GM21447 (cell line): Measurements from ENCODE around the gene ZHX3.

Experiments
- ATAC-seq: cut with Tn5 transposase; IDR thresholded peaks from one replicate; pipeline ENCODE4 v1.9.1; 2021; ENCODE audit not compliant: unreplicated experiment

Gene ZHX3

GRCh38 chr20:41161886-41162285, 155.6 kb downstream of the ZHX3 start:
- ATAC-seq, result no peak

DNA sequence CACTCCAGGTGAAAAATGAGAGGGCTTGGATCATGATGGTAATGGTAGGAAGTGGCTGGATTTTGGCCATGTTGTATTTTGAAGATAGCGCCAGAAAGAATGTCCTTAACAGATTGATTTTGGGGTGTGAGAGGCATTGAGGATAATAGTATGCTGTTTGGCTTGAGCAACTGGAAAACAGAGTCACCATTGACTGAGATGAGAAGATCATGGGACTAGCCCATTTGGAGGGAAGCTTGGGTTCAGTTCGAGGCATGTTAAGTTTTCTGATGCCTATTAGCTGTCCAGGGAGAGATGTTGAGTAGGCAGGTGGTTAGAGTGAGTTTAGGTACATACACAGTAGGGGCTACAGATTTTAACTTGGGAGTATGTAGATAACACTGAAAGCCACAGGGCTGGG, 156.8 kb downstream of the ZHX3 start:
- no peak for ATAC-seq

GRCh38 chr20:41159547-41159946, 158.0 kb downstream of the ZHX3 start:
- no peak for ATAC-seq

DNA sequence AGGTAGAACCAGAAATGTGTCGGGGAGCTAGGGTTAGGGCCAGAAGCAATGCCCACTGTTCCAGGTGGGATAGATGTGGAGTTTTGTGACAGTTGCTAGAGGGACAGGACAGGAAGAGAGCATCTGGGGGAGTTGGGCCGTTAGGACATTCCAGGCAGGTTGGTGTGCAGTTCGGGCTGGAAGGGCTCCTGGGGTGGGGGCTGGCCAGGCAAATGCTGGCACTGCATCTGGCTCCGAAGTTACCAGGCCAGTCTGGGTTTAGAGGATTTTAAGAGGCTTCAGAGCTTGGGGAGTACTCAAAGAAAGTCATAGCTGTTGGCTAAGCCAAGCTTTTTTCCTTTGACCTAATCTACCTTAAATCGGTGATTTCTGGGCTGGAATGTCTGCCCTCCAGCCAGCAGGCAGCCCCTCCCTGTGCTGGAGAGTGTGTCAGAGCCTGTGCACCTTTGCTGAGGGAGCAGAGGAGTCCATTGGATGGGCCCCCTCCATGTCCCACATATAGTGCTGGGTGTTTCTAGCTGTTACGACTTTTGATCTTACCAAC, 159.4 kb downstream of the ZHX3 start:
- no peak for ATAC-seq

- ATAC-seq, result no peak
Observed at GRCh38 chr20:41155261-41155660, 162.3 kb downstream of the ZHX3 start.

DNA sequence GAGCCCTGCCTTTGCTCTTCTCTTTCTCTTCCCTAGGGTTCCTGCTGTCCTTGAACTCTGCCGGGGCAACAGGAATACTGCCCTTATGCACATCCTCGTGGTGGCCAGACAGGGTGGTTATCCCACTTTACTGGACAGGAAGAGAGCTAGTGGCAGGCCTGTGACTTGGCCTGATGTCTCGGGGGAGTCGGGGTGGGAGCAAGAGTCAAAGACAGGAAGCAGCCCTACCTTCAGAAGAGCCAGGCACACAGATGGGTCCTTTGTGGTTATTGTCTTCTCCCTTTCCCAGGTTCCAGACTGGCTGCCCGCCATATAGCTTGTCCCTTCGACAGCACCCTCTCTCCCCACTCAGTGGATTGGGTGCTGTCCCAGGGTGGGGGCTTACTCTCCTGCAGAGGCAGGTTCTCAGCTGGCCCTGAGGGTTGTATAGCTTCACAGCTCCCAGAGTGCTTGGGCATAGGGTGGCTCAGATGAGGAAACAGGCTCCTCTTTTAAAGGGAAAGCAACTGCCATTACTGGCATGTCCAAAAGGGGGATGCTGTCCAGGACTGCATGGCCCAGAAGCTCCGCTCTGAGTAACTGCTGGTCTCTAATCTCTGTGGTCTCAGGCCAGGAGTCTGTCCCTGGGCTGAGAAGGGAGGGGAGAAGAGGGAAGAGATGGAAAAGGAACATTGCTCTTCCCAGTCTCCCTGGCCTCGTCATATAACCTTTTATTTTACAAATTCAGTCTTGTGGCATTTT, 162.9 kb downstream of the ZHX3 start:
- no peak for ATAC-seq

DNA sequence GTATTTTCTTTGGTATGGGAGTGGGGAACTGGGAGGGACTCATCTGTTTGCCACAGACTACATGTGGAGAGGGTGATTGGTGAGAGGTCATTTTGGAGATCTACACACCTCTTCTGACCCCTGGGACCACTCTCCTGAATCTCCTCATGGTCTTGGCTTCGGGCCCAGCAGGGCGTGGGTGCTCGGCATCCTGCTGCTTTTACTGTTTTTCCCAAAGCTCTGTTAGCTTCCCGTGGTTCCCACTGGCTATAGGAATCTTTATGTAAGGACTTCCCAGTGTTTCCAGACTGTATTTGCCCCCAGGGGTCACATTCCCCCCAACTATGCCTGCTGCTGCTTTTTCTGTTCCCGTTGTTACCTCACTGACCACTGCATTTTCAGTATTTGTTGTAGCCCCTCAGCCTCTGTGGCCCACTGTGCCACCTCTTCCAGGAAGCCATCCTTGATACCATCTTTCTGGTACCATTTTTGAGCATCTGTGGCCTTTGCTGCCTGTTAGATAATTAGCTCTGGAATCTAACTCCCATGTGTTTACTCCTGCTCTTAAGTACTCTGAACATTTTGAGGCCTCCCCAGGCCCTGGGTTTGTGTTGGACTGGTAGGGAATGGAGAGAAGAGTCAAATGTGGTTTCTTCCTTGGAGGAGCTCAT, 165.3 kb downstream of the ZHX3 start:
- ATAC-seq, result no peak

GRCh38 chr20:41151134-41151869, 166.2 kb downstream of the ZHX3 start:
- ATAC-seq, result no peak

GRCh38 chr20:41150664-41151063, 166.9 kb downstream of the ZHX3 start:
- no peak for ATAC-seq

- no peak for ATAC-seq
Observed at GRCh38 chr20:41148942-41149341, 168.6 kb downstream of the ZHX3 start.

DNA sequence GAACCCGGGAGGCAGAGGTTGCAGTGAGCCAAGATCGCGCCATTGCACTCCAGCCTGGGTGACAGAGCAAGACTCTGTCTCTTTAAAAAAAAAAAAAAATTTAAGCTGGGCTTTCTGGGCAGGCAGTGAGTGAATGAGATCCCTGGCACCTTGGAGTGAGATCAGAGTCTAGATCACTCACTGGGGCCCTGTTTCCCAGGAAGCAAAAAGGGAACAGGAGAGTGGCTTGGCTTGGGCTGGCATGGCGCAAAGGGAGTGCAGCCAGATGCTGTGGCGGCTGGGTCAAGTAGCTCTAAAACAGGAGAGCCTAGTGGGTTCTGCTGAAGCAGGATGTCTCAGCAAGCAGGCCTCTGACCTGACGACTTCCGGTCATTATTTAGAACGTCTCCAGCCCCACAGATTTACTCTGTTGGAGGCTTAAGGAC, 169.8 kb downstream of the ZHX3 start:
- no peak for ATAC-seq

DNA sequence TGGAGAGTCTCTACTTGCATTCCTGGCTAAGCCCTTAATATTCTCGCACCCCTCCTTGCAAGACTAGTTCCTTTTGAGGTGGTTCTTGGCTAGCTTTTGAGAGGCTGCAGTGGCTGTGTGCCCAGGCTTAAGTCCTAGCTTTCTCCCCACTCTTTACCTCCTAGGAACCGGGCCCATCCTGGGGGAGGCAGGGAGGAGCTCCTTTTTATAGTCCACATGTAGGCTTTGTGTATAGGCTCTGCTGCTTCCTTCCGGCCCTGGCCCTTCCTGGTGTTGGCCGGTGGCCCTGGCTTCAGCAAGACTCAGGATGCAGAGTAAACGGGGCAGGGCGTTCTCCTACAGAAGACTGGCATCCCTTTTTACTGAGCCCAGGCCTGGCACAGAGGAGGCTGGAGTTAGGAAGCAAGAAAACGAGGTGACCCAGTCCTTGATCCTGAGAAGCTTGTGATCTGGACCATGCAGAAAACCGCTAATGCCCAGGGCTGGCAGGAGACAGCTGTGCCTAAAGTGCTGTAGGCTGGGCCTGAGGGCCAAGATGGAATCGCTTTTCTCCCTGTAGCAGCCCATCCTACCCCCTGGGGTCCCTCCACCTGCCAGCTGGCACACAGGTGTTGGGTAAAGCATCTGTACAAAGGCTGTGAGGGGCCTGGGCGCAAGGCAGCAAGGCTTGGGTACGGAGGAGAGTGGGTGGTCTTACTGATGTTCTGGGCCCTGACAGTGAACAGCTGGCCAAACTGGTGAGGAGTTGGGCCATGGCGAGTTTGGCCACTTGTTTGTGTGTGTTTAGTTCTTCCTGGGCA, 171.5 kb downstream of the ZHX3 start:
- ATAC-seq, result no peak

- ATAC-seq, result no peak
Observed at GRCh38 chr20:41145317-41145716, 172.2 kb downstream of the ZHX3 start.

DNA sequence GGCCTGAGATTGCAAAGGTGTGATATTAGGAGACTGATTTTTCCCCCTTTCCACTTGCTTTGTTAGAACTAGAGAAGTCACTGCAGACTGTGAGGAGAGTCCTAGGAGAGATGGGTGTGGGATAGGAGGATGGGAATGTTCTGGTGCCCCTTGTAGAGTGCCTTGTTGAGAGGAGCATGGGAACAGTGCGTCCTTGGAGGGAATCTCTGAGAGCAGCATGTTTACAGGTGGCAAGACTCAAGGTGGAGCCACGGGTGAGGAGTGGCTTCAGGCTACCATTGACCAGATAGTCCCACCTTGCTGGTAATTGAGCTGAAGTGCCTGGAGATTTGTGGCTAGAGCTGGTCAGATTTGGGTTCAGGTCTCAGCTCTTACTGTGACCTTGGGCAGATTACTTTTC, 174.2 kb downstream of the ZHX3 start:
- no peak for ATAC-seq

- ATAC-seq, result no peak
Observed at GRCh38 chr20:41142919-41143318, 174.6 kb downstream of the ZHX3 start.

DNA sequence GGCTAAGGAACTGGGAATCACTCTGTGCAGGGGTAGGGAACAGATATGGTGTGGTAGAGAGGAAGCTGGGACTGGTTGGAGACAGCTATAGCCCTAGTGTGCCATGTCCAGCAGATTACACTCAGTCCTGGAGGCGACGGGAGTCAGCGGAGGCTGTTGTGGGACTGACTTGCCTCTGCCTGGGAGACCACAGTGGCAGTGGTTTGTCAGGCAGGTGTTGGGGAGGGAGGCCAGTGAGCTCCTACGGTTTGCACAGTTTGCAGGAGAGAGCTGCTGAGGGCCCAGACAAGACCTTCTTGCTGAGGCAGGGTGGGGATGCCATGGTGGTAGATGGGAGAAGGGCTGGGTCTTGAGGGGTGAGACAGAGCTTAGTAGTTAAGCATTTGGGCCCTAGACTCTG, 175.3 kb downstream of the ZHX3 start:
- ATAC-seq, result no peak

DNA sequence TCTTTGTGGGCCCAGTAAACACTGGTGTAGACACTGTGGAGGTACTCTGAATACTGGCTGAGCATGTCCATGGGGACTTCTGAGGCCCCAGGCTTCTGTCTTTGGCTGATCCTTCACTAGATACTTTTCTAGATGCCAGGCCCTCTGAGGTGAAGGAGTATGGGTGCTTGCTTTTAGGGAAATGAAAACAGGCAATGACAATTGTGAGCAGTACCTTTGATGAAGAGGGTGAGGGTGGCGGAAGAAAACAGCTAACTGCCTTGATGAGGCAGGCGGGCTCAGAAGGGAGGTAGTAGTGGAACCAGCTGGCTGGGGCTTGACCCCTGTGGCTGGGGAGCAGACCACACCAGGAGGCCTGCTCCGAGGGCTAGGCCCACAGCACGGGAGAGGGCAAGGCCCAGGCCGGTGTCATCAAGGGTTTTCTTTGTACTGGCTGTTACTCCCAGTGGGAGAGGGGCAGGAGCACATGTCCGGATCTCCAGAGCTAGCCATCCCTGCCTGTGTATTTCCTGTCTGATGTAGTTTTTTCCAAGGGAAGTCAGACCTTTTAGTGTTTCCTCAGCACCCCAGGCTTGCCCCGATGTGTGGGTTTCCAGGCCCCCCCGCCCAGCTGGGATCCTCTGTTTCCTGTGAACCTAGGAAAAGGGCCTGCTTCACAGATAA, 176.2 kb downstream of the ZHX3 start:
- ATAC-seq, result no peak

- ATAC-seq, result no peak
Observed at GRCh38 chr20:41140226-41141133, 177.1 kb downstream of the ZHX3 start.
